Mucosa of descending colon (tissue), 3 donors: ENCODE data around the gene WFIKKN2. TPM values are rescaled to one million over a fixed set of nuclear protein-coding genes. Genes with fewer than 3 reads are reported as not detected.

ENCODE experiments used
- ATAC-seq: fragments of 200-7000 bp; cut with Tn5 transposase; one replicate; pipeline ENCODE4 v1.9.1; 2020; ENCODE audit warnings: mild to moderate bottlenecking, moderate library complexity
- DNase-seq, 3 donors: peaks; one replicate each; pipeline ENCODE4 v3.0.0-alpha.2; 2020
- H3K36me3 ChIP-seq: fragments of 200-600 bp; one replicate; pipeline ENCODE4 v1.8.0; 2021; ENCODE audit warnings: low read depth, mild to moderate bottlenecking
- H3K4me1 ChIP-seq: fragments of 200-600 bp; one replicate; pipeline ENCODE4 v1.8.0; 2021; ENCODE audit warnings: low read depth, mild to moderate bottlenecking
- H3K4me3 ChIP-seq: fragments of 200-600 bp; one replicate; pipeline ENCODE4 v1.8.0; 2021; ENCODE audit warnings: mild to moderate bottlenecking
- H3K9me3 ChIP-seq: fragments of 200-600 bp; one replicate; pipeline ENCODE4 v1.8.0; 2021; ENCODE audit warnings: mild to moderate bottlenecking
- CTCF ChIP-seq: fragments of 200-600 bp; IDR thresholded peaks from one replicate; pipeline ENCODE4 v1.8.0; 2022; ENCODE audit warnings: antibody characterized with exemption, mild to moderate bottlenecking
- intact Hi-C, 2 donors: fragments of 100-400 bp; cut with DNase I in 1 of 2; cut with micrococcal nuclease in 1 of 2; formaldehyde crosslinking; loops; one replicate each; pipeline versions ENCODE4 v1.11.0 to v1.11.1; 2022; cut with DNase I, micrococcal nuclease
- total RNA-seq, 3 donors: library from RNA; stranded (reverse); fragmentation: NEBNext Ultra II Directional in 2 of 3; extraction: Animal tissue kit (Norgen Biotek cat#: 25700) in 2 of 3; gene quantifications; one replicate each; pipeline versions ENCODE4 v1.2.1 to v1.2.4, GENCODE V29; 2021 to 2023
- donor health status: DM: no; HTN: no; CAD: no; lungs with moderate emphysema.
- donor health status: DM: no; HTN: no; CAD: no.
- donor health status: DM: no; HTN: yes; CAD: no.

The WFIKKN2 gene
- total RNA-seq, 3 donors from 2014 or later, result 0.07 to 0.76 (median 0.17) TPM

DNA sequence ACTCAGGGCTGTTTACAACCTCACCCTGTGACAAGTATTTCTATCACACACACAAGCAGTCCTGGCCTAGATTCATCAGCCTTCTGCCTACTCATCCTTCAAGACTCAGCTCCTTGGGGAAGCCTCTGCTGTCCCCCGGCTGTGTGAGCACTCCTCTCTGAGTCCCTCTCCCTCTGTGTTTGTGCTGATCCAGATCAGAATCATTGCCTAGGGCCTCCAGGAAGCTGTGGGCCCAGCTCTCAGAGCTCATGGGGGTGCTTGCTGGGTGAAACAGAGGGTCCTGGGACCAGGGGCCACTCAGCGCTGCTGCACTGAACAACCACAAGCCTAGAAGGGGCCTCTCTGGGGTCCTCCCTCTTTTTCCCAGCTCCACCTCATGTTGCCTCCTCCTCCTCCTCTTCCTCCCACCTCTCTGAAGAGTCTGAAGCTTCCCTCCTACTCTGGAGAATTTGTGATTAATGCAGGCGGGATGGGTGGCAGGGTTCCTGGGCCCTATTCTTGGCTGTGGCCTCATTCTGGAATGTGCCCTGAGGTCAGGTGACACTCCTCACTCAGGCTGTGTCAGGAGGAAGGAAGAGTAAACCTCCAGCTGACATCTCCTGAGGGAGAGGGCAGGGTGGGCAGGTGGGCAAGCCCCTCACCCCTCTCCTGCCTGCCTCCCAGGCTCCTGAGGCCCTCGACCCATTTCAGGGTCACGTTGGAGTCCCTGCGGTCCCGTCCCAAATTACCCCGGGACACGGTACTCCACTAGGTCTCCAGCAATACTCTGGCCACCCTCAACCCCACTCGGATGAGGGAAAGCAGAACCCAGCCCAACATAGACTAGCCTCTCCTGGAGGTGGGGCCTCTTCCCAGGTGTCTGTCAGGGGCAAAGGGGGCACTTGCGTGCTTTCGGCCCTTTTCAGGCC, 10.1 kb downstream of the WFIKKN2 start:
- no peak overlapping the region for H3K4me3 ChIP-seq
- DNase-seq (no peak), ATAC-seq (no peak)
- intact Hi-C loops, result loop anchor here in 1 of 2 donors (10.0 kb wide), 1 partner anchor 301 kb away; the partner anchor contains the start of gene SPATA20
- no peaks in the 10 kb centered on the region for H3K36me3 ChIP-seq
- no peaks in the 10 kb centered on the region for H3K9me3 ChIP-seq
- H3K4me1 ChIP-seq, result peaks cover 5% of the 10 kb centered on the region
- no peak for TF ChIP-seq CTCF

GRCh38 chr17:50847566-50847965, 12.2 kb downstream of the WFIKKN2 start:
- intact Hi-C loops, result loop anchor here in 1 of 2 donors (10.0 kb wide), 1 partner anchor 303 kb away; the partner anchor contains the start of gene SPATA20
- no peak for TF ChIP-seq CTCF
- Histone ChIP-seq H3K4me3 (no peak overlapping the region), H3K9me3 (no peaks in the 10 kb centered on the region), H3K4me1 (peaks cover 8% of the 10 kb centered on the region), H3K36me3 (no peaks in the 10 kb centered on the region)
- ATAC-seq (no peak), DNase-seq (no peak)

DNA sequence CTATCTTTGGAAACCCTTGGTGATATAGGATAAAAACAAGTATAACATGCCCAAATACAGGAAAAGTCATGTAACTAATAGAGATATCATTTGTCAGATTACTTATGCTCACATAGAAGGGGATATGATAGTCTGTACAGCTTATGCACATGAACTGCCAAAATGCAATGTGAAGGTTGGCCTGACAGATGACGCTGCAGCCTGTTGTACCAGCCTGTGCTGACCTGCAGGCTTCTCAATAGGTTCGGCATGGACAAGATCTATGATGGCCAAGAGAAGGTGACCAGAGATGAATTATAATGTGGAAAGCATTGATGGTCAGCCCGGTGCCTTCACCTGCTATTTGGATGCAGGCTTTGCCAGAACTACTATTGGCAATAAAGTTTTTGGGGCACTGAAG, 12.7 kb downstream of the WFIKKN2 start:
- peaks cover 8% of the 10 kb centered on the region for H3K4me1 ChIP-seq
- no peaks in the 10 kb centered on the region for H3K9me3 ChIP-seq
- intact Hi-C loops, result loop anchor here in 1 of 2 donors (10.0 kb wide), 1 partner anchor 303 kb away; the partner anchor contains the start of gene SPATA20
- no peak for TF ChIP-seq CTCF
- no peak overlapping the region for H3K4me3 ChIP-seq
- no peaks in the 10 kb centered on the region for H3K36me3 ChIP-seq
- no peak for DNase-seq
- no peak for ATAC-seq

GRCh38 chr17:50848711-50849110, 13.3 kb downstream of the WFIKKN2 start:
- DNase-seq (no peak), ATAC-seq (no peak)
- H3K9me3 ChIP-seq, result no peaks in the 10 kb centered on the region
- no peak for TF ChIP-seq CTCF
- intact Hi-C loops, result loop anchor here in 1 of 2 donors (10.0 kb wide), 1 partner anchor 304 kb away; the partner anchor contains the start of gene SPATA20
- no peak overlapping the region for H3K4me3 ChIP-seq
- peaks cover 11% of the 10 kb centered on the region for H3K4me1 ChIP-seq
- no peaks in the 10 kb centered on the region for H3K36me3 ChIP-seq

DNA sequence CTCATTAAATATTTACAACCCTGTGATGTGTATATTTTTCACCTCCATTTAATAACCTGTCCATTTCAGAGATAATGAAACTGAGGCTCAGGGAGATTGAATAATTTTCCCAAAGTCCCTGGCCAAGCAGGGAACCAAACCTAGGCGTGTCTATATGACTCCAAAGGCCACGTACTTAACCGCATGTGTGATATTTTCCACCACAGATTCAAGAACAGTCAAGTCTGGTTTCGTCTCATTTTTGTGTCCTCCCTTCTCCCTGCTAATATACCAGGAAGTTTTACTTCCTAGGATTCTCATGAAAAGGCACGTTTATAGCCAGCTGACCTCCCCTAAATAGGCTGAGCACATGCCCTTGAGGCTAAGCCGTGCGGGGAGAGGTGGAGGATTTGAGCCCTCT, 15.3 kb downstream of the WFIKKN2 start:
- no peak for ATAC-seq
- intact Hi-C loops, result loop anchor here (5.0 to 10.0 kb wide), 2 partner anchors 102 to 304 kb away; partner anchors contain the start of gene NME1 (in 1 of the 2)
- no peaks in the 10 kb centered on the region for H3K36me3 ChIP-seq
- H3K4me3 ChIP-seq, result no peak overlapping the region
- peak in 1 of 3 donors; percentile 8 for DNase-seq
- no peaks in the 10 kb centered on the region for H3K9me3 ChIP-seq
- TF ChIP-seq CTCF, result no peak
- peaks cover 15% of the 10 kb centered on the region for H3K4me1 ChIP-seq
